HG03439 (cell line): ENCODE measurements around the gene DAAM1.

Source experiments
- ATAC-seq: cut with Tn5 transposase; IDR thresholded peaks from one replicate; pipeline ENCODE4 v1.9.1; 2021; ENCODE audit warnings: mild to moderate bottlenecking, moderate library complexity; ENCODE audit not compliant: unreplicated experiment

The DAAM1 gene

GRCh38 chr14:59309291-59309900 lies 120.9 kb downstream of the DAAM1 start:
- ATAC-seq = no peak

DNA sequence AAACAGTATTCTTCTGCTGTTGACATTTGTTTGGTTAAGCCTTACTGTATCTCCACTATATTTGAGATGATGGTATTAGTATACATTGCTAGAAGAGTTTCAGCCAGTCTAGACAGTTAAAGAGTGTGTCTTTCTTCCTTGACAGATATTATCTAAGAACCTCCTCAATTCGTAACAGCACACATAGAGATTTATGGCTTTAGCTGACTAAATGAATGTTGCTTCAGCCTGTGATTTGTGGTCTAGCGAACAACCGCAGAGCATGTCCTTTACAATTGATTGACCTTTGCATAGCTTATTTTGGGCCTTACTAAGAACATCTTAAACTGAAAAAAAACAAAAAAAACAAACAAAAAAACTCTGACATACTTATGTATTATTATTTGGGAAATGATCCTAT lies 122.2 kb downstream of the DAAM1 start:
- no peak for ATAC-seq

- ATAC-seq = no peak
Observed at GRCh38 chr14:59311723-59312122, 123.3 kb downstream of the DAAM1 start.

GRCh38 chr14:59313144-59313651 lies 124.7 kb downstream of the DAAM1 start:
- no peak for ATAC-seq

DNA sequence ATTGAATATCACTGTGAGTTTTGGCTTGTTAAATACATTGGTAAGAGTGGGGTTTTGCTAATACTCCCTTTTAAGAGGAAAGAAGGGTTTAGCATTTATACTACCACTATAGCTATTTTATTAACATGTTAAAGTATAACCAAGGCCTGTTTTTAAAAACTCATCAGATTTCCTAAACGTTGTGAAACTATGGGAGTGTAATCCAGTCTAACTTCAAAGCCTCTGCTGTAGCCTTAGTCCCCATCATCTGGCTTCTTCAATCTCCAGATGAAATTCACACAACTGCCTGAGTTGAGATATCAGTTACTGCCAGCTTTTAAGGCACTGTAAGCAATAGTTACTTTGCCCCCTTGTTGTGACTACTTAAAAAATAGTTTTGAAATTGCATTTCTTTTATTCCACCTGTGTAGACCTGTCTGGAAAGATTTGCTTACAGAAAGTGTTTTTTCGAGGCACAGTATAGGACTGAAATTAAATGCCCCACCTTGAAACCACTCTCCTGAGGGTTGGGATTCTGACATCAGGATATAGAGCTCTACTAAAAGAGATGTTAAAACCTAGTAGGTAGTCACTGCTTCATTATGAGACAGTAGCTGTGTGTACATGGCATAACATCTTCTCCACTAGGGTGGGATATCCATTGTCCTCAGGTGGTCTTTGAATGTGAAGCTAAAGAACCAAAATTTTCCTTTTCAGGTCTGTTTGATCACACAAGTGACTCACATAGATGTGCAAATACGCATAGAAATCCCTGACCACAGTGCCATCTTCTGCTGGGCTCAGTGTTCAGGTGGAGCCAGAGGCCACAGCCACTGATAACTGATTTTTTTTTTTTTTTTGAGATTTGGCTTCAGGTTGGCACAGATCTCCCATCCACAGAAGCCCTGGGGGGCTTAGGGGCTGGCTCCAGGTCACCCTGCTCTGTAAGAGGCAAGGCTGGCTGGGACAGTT lies 125.5 kb downstream of the DAAM1 start:
- ATAC-seq = no peak

- ATAC-seq = no peak
Observed at GRCh38 chr14:59314953-59315599, 126.6 kb downstream of the DAAM1 start.

GRCh38 chr14:59316151-59316830 lies 127.8 kb downstream of the DAAM1 start:
- ATAC-seq = no peak

GRCh38 chr14:59317346-59317745 lies 128.9 kb downstream of the DAAM1 start:
- ATAC-seq = no peak

DNA sequence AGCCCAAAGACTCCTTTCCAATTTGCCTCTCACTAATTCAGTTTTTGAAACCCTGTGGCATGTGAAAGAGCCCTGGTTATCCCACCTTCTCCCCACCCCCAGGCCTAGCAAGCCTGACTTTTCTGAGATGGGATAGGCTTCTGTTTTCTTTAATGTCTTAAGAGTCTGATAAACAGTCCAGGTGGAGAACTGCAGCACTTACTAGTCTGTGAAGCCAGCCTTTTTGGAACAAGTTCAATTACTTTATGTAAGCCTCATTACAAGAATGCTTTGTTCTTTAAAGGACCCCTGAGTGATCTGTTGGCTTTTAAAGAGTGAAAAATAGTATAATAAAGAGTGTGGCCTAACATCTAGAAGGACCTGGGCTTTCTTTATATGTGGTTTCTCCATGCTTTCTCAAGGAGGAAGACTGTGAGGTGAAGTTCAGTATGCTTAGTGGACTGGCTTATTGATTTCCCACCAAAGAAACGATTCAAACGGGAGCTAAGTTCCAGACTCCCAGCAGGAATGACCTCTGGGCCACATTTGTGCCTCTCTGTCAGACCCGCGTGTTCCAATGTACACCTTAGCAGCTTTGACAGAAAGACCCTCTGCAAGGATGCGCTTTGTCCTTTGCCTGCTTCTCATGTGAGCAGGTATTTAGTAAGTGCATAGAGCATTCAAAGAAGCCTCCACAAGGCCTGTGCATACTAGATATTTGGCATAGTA lies 129.5 kb downstream of the DAAM1 start:
- no peak for ATAC-seq

DNA sequence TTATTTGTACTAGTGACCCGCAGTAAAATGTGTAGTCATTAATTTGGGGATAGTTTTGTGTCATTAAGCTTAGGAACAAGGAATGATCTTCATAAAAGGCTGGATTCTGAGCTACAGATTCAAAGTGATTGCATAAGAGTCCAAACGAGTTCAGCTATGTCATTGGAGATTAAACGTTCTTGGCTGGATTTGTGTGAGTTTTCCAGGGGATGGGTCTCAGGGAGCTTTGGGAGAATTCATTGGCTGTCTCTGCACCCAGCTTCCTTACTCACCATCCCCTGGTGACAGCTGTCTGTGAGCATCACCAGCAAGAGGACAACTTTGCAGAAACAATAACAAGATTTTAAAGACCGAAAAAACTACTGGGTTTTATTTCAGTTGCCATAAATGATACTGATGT lies 130.4 kb downstream of the DAAM1 start:
- ATAC-seq = no peak

DNA sequence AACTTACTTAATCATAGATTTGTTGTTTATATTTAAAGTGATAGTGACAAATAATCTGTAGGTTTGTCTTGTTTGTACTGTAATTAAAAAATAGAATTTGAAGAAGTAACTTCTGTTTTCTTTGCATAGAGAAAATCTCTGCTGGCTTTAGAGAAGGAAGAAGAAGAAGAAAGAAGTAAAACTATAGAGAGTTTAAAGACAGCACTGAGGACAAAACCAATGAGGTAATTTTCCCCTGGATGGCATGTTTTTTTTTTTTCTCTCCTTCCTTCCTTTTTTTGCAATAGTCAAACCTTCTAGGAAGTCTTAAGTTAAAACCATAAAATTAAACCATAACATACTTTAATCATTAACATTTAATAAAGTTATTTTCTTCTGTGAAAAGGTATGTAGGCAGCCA lies 131.9 kb downstream of the DAAM1 start:
- ATAC-seq = no peak

DNA sequence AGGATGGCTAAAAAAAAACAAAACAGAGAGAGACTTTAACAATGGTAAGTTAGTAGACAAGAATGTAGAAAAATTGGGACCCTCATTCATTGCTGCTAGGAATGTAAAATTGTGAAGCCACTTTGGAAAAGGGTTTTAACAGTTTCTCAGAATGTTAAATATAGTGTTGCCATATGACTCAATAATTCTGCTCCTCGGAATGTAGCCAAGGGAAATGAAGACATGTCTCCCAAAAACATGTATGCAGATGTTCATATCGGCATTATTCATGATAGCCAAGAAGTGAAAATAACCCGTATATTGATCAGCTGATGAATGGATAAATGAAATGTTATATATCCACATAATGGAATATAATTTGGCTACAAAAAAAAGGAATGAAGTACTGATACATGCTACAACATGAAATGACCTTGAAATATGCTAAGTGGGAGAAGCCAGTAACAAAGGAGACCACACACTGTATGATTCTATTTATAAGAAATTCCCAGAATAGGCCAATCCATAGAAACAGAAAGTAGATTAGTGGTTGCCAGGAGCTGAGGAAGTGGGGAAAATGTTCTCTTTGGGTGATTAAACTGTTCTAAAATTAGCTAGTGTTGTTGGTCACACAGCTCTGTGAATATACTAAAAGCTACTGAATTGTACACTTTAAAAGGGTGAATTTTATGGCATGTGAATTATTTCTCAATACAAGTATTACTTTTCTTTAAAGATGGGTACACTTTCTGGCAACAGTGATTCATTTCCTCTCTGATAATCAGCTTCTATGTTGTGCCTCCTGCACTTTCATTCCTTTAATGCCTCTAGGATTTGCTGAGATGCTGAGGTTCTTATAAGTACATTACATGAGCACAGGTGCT lies 132.5 kb downstream of the DAAM1 start:
- ATAC-seq = no peak

DNA sequence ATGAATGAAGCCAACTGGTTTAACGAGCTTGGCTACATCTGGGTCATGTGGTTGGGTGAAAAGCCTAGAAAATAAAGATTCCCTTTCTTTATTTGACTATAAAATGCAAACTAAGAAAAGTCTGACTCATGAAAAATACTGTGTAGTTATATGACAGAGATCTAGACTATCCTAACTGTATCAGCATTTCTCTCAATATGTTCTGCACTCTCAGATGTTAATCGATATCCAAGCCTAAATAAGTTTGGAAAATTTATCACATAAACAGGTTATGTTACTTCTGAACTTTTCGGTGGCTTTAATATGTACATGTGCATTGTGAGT lies 133.1 kb downstream of the DAAM1 start:
- ATAC-seq = no peak

- ATAC-seq = no peak
Observed at GRCh38 chr14:59325906-59326305, 137.4 kb downstream of the DAAM1 start.

DNA sequence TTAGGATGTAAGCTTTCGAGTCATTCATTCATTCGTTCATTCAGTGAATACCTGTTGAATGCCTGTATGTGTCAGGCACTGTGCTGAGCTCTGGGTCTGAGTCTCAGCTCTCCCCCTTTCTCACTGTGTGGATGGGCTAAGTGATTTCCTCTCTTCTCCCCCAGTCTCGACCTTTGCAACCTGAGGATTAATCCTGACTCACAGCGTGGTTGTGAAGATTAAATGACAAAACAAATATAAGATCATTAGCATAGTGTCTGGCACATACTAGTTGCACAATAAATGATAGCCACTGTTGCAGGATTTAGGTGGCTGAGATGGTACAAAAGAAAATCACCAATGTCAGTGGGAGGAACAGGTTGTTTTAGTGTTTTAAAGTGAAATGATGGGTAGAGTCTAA lies 140.0 kb downstream of the DAAM1 start:
- ATAC-seq = no peak

- no peak for ATAC-seq
Observed at GRCh38 chr14:59330455-59330854, 142.0 kb downstream of the DAAM1 start.

- ATAC-seq = no peak
Observed at GRCh38 chr14:59331217-59331616, 142.8 kb downstream of the DAAM1 start.

GRCh38 chr14:59332727-59333126 lies 144.3 kb downstream of the DAAM1 start:
- ATAC-seq = no peak

GRCh38 chr14:59333235-59333634 lies 144.8 kb downstream of the DAAM1 start:
- ATAC-seq = no peak

DNA sequence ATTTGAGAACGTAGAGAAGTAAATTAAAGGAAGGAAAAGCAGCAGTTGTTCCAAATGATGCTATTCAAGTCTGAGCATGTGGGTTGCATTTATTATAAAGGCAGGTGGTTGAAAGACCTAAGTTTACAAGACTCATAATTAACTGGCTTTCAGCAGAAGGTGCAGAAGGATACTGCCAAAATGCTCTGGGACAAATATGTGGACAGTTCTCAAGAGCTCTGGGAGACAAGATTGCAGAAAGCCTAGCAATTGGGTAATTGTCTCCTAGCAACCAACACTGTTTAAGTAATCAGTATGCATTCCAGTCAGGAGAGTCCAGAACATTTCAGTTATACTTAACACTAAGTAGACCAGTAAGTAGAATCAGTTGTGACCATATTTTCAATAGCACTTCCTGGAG lies 145.2 kb downstream of the DAAM1 start:
- ATAC-seq = no peak
